Heart right ventricle (tissue), 16 donors: ENCODE results near the gene SEC14L5. TPM values are rescaled to one million over a fixed set of nuclear protein-coding genes. Genes with fewer than 3 reads are reported as not detected.

Source experiments
- ATAC-seq, 8 donors: fragments of 200-7000 bp; cut with Tn5 transposase; one replicate each; pipeline ENCODE4 v1.9.1; 2020; ENCODE audit warnings: mild to moderate bottlenecking in 8 of 8, moderate library complexity in 8 of 8, moderate number of reproducible peaks in 1 of 8
- DNase-seq, 2 donors: peaks; one replicate each; pipeline ENCODE4 v3.0.0-alpha.2; 2020
- H3K27ac ChIP-seq, 10 donors: fragments of 200-600 bp; sonication (generic) in 2 of 10; one replicate each; pipeline versions ENCODE4 v1.5.0 to v1.8.0; 2020 to 2022; ENCODE audit warnings: mild to moderate bottlenecking in 3 of 10
- H3K27me3 ChIP-seq, 7 donors: fragments of 200-600 bp; one replicate each; pipeline ENCODE4 v1.8.0; 2021 to 2022; ENCODE audit warnings: mild to moderate bottlenecking in 2 of 7
- H3K36me3 ChIP-seq, 9 donors: fragments of 200-600 bp; sonication (generic) in 1 of 9; one replicate each; pipeline versions ENCODE4 v1.5.0 to v1.8.0; 2020 to 2022; ENCODE audit warnings: mild to moderate bottlenecking in 2 of 9
- H3K4me1 ChIP-seq, 9 donors: fragments of 200-600 bp; sonication (generic) in 1 of 9; one replicate each; pipeline versions ENCODE4 v1.5.0 to v1.8.0; 2020 to 2022; ENCODE audit warnings: mild to moderate bottlenecking in 4 of 9
- H3K4me3 ChIP-seq, 10 donors: fragments of 200-600 bp; sonication (generic) in 2 of 10; one replicate each; pipeline versions ENCODE4 v1.5.0 to v1.8.0; 2020 to 2022; ENCODE audit warnings: mild to moderate bottlenecking in 7 of 10, moderate library complexity in 2 of 10
- H3K9me3 ChIP-seq, 11 donors: fragments of 200-600 bp in 10 of 11; sonication (generic) in 2 of 11; one replicate each; pipeline versions ENCODE4 v1.5.0 to v1.8.0; 2013 to 2022; ENCODE audit warnings: mild to moderate bottlenecking in 2 of 11, control low read depth in 1 of 11, moderate library complexity in 1 of 11
- CTCF ChIP-seq, 9 donors: fragments of 200-600 bp; sonication (generic) in 2 of 9; IDR thresholded peaks; one replicate each; pipeline versions ENCODE4 v1.5.0 to v1.8.0; 2021 to 2022; ENCODE audit warnings: antibody characterized with exemption in 9 of 9, mild to moderate bottlenecking in 5 of 9, moderate library complexity in 1 of 9
- WGBS, 2 donors: extraction: QIAGEN DNeasy Blood & Tissue Kit; methylation state at CpG; one replicate each; pipeline ENCODE4 v1.1.7; 2013; ENCODE audit warnings: inconsistent platforms in 1 of 2; 5-methylcytosine and 5-hydroxymethylcytosine counted together
- intact Hi-C, 10 donors: fragments of 100-400 bp; cut with DNase I; formaldehyde crosslinking; loops; one replicate each; pipeline versions ENCODE4 v1.11.1 to v1.14.2; 2022
- polyA plus RNA-seq, 2 donors: library from polyadenylated mRNA; stranded (reverse); fragments of 200-250 nt; gene quantifications; one replicate each; pipeline ENCODE4 v1.2.3, GENCODE V29; 2013
- total RNA-seq, 10 donors: library from RNA; stranded (reverse); fragmentation: NEBNext Ultra II Directional in 3 of 10; extraction: Animal tissue kit (Norgen Biotek cat#: 25700) in 3 of 10; gene quantifications; one replicate each; pipeline versions ENCODE4 v1.2.1 to v1.2.4, GENCODE V29; 2021 to 2023
- donor health status: Arrhythmogenic right ventricular cardiomyopathy.
- donor health status: ischemic (EF 13 %, LVEDD 7.1; RV severe dilation, severe dysfunction).
- donor health status: healthy with polysubstance abuse.
- donor health status: DM: no; HTN: yes; CAD: no.
- donor health status: DM: no; HTN: no; CAD: no.
- donor health status: ischemic (EF 25% LVEDD 6.9; RV normal size, moderate dysfunction).
- donor health status: ischemic (EF 25% LVEDD 5.7; RV mildly dilated, moderate dysfunction).
- donor health status: healthy.
- donor health status: DM: yes; HTN: yes; CAD: no.
- donor health status: Ischemic cardiomyopathy.
- donor health status: ischemic (EF 35%, LVEDD 5.7; RV mildly dilated, moderate dysfunction).
- donor health status: nonischemic (EF 11% LVEDD 7.7; RV severe dilation, severe dysfunction).
- donor health status: DM: yes; HTN: yes; CAD: no.
- donor health status: PGD.
- donor health status: ischemic (EF 29% LVEDD 5.4; RV normal size, mild dysfunction).
- donor health status: nonischemic (EF 23%, LVEDD 6.1; RV moderate dilation, normal function).

Gene SEC14L5
- total and polyA plus RNA-seq, 12 donors = 0.04 to 28.4 (median 11.0) TPM

DNA sequence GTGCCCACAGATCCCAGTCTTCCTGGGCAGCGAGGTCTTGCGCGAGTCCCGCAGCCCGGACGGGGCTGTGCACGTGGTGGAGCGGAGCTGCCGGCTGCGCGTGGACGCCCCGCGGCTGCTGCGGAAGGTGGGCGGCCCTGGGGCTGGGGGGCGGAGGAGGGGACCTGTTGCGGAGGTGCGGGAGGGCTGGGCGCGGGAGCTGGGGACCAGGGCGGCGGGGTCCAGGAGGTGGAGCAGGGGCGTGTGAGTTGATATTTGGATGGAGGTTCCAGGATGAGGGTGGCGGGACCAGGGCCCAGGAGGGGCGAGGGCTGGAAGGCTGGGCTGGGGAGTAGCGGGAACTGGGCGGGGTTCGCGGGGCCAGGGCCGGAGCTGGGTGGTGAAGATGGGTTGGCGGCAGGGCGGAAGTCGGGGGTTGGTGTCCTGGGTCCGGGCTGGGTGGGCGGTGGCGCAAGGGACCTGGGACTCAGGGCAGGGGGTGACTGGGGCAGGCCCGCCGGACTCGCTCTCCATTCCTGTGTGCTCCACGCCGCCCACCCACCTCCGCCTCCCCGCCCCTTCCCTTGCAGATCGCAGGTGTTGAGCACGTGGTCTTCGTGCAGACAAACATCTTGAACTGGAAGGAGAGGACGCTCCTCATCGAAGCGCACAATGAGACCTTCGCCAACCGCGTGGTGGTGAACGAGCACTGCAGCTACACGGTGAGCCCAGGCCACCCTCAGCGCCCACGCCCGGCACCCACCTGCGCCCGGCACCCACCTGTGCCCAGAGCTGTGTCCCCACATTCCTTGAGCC is 29.6 kb downstream of the SEC14L5 start:
- ATAC-seq (peak in 3 of 8 donors; percentile 28 to 57 (median 53)), DNase-seq (no peak)
- intact Hi-C loops = no loop called here
- Histone ChIP-seq H3K9me3 (peaks cover 0 to 13% (median 0%) of the 10 kb centered on the region in 11 donors), H3K27me3 (peaks cover 0 to 63% (median 38%) of the 10 kb centered on the region in 7 donors), H3K4me3 (no peak overlapping the region), H3K36me3 (no peaks in the 10 kb centered on the region), H3K27ac (no peak overlapping the region), H3K4me1 (peaks cover 0 to 6% (median 0%) of the 10 kb centered on the region in 9 donors)
- no peak for TF ChIP-seq CTCF (IDR thresholded peaks at IDR 0.05)
- 15 to 19% methylated on average over 46 to 60 of the region's 60 CpGs for WGBS, 2 donors

- Histone ChIP-seq H3K4me3 (no peak overlapping the region), H3K27me3 (peaks cover 0 to 64% (median 38%) of the 10 kb centered on the region in 7 donors), H3K27ac (no peak overlapping the region), H3K36me3 (no peaks in the 10 kb centered on the region), H3K9me3 (peaks cover 0 to 13% (median 0%) of the 10 kb centered on the region in 11 donors), H3K4me1 (peaks cover 0 to 6% (median 0%) of the 10 kb centered on the region in 9 donors)
- no peak for DNase-seq
- TF ChIP-seq CTCF (IDR thresholded peaks at IDR 0.05) = no peak
- intact Hi-C loops = no loop called here
- WGBS, 2 donors = 90 to 94% methylated on average over 5 of the region's 5 CpGs
- no peak for ATAC-seq
Measured at GRCh38 chr16:4988647-4989046, 30.5 kb downstream of the SEC14L5 start.

DNA sequence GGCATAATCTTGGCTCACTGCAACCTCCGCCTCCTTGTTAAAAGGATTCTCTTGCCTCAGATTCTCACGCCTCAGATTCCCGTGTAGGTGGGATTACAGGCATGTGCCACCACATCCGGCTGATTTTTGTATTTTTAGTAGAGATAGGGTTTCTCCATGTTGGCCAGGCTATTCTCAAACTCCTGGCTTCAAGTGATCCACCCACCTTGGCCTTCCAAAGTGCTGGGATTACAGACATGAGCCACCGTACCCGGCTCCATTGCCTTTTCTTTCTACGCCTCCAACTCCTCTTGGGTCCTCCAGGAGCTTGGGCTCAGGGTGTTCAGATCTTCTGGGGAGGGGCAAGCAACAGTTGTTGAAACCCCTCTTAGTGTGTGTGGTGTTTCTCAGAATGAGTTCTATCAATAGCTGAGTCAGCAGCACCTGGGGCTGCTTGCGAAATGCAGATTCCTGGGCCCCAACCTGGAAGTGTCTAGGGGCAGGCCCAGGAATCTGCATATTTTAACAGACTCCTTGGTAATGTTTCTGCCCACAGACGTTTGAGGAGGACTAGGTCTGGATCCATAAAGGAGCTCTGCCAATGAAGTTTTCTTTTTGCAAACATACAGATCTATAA is 31.4 kb downstream of the SEC14L5 start:
- intact Hi-C loops = no loop called here
- H3K9me3 ChIP-seq = peaks cover 0 to 6% (median 0%) of the 10 kb centered on the region in 11 donors
- TF ChIP-seq CTCF (IDR thresholded peaks at IDR 0.05) = no peak
- H3K4me1 ChIP-seq = peaks cover 0 to 6% (median 0%) of the 10 kb centered on the region in 9 donors
- WGBS, 2 donors = 86% methylated on average over 9 of the region's 9 CpGs
- H3K36me3 ChIP-seq = no peaks in the 10 kb centered on the region
- DNase-seq (no peak), ATAC-seq (no peak)
- no peak overlapping the region for H3K27ac ChIP-seq
- no peak overlapping the region for H3K4me3 ChIP-seq
- peaks cover 0 to 64% (median 38%) of the 10 kb centered on the region in 7 donors for H3K27me3 ChIP-seq

DNA sequence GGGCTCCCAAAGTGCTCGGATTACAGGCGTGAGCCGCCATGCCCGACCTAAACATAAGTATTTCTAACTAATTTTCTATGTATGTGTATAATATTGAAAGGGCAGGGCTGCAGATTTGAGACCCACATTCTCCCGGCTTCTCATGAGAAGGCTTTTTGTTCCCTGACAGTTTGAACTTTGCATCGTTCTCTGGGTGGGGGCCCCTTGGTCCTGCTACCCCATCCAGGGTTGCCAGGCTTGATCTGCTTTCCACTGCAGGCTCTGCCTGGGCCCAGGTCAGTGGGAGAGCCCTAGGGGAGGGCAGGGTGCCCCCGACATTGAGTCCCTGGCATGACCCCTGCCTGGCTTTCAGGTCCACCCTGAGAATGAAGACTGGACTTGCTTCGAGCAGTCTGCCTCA is 32.3 kb downstream of the SEC14L5 start:
- Histone ChIP-seq H3K27me3 (peaks cover 0 to 64% (median 38%) of the 10 kb centered on the region in 7 donors), H3K4me1 (peaks cover 0 to 6% (median 0%) of the 10 kb centered on the region in 9 donors), H3K36me3 (no peaks in the 10 kb centered on the region), H3K27ac (no peak overlapping the region), H3K4me3 (no peak overlapping the region), H3K9me3 (peaks cover 0 to 6% (median 0%) of the 10 kb centered on the region in 11 donors)
- intact Hi-C loops = no loop called here
- no peak for TF ChIP-seq CTCF (IDR thresholded peaks at IDR 0.05)
- DNase-seq (no peak), ATAC-seq (no peak)
- 84 to 91% methylated on average over 8 of the region's 8 CpGs for WGBS, 2 donors
